Stimulated activated CD8-positive, alpha-beta memory T cell treated with anti-CD3 and anti-CD28 coated beads, Interleukin-4, amount 100 ng/mL, for 48 hours (primary cell): Measurements from ENCODE around the gene GFY.
"Not testable (repeated sequence)": the region's sequence is repeated elsewhere in the genome, so short reads cannot be mapped to it uniquely, and the experiment has no call there.

Experiments used
- DNase-seq: peaks from one replicate; pipeline ENCODE4 v3.0.0-alpha.2; 2020

The GFY gene

DNA sequence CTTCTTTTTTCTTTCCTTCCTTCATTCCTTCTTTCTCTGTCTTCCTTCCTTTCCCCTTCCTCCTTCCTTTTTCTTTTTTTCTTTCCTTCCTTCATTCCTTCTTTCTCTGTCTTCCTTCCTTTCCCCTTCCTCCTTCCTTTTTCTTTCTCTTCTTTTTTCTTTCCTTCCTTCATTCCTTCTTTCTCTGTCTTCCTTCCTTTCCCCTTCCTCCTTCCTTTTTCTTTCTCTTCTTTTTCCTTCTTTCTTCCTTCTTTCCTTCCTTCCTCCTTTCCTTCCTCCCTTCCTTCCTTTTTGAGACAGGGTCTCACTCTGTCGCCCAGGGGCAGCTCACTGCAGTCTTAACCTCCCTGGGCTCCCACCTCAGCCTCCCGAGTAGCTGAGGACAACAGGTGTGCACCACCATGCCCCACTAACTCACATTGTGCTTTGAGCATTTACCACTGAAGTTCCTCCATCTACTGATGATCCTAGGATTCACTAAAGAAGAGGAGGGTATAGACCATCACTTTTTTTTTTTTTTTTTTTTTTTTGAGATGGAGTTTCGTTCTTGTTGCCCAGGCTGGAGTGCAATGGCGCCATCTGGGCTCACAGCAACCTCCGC lies 19.0 kb downstream of the GFY start:
- not testable (repeated sequence) for DNase-seq

DNA sequence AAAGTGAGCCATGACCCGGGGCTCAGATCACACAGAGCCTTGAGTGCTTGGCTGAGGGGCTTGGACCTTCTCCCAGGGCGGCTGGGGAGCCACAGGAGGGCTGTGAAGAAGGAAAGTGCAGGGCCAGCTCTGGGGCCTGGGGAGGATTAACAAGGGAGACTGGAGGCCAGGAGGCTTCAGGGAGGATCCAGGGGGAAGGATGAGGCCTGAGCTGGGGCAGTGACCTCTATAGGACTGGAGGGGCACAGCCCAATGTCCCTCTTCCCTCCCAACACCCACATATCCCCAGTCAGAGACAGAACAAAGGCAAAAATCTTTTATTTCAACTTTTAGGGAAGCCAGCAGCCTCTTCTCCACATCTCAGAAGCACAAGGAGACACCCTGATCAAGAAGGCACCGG lies 20.8 kb downstream of the GFY start:
- DNase-seq, result no peak

DNA sequence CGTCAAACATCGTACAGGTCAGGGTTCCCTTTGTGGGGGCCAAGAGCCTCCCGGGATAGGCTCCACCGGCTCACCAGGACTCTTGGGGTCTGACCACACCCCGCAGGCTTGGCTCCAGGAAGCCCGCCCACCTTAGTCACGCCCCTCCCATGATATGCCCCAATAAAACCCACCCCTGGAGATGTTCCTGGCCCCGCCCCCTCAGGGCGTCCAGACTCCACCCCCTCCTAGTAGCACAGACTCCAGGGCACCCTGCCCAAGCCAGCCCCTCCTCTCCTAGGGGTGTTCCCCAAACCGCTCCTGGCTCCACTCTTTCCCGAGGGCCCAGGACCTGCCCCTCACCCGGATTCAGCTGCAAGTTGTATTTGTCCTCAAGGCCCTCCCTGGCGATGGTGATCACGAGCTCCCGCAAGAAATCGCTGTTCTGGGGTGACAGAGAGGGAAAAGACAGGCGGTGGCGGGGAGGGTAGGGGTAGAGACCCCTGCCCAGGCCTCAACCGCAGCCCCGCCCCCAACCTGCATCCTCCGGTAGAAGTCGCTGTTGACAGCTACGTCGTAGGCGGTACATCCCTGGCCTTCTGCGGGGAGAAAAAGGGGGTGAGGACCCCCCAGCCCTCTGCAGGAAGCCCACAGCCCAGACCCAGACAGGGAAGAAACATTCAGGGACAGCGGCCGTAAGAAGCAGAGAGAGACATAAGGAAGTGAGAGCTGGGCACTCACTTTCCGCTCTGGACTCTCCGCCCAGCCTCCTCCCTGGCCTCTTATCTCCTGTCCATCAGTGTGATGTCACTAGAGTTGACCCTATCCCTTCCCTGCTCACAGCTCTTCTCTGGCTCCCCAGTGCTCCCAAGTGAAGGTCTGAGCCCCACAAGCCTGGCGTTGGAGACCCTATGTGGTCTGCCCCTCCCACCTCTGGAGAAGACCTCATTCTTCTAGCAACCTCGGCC lies 22.6 kb downstream of the GFY start:
- DNase-seq, result peak; percentile 75

DNA sequence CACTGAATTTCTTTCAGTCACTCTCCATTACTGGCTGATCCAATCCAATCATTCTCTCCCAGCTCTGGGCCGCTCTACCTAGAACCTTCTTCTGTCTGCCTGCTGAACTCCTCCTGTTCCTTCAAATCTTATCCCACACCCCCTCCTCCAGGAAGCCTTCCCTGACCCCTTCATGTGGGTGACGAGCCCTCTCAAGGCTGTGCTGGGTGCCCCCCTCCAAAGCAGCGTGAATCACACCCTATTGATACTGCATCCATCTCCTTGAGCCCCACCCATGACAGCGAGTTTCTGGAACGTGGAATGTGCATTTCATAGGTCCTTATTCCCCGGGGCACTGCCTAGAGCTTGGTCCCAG lies 23.2 kb downstream of the GFY start:
- DNase-seq, result no peak

DNA sequence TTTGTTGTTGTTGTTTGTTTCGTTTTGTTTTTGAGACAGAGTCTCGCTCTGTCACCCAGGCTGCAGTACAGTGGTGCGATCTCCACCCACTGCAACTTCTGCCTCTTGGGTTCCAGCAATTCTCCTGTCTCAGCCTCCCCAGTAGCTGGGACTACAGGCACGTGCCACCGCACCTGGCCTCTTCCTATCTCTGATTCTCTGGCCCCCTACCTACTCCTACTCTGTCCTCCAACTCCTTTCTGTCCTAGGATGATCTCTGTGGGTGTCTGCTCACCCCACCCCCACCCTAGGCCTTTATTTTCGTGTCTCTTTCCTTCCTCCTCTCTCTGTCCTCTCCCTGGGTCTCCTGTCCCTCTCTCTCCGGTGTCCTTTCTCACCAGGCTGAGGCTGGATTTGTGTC lies 25.2 kb downstream of the GFY start:
- DNase-seq, result no peak

DNA sequence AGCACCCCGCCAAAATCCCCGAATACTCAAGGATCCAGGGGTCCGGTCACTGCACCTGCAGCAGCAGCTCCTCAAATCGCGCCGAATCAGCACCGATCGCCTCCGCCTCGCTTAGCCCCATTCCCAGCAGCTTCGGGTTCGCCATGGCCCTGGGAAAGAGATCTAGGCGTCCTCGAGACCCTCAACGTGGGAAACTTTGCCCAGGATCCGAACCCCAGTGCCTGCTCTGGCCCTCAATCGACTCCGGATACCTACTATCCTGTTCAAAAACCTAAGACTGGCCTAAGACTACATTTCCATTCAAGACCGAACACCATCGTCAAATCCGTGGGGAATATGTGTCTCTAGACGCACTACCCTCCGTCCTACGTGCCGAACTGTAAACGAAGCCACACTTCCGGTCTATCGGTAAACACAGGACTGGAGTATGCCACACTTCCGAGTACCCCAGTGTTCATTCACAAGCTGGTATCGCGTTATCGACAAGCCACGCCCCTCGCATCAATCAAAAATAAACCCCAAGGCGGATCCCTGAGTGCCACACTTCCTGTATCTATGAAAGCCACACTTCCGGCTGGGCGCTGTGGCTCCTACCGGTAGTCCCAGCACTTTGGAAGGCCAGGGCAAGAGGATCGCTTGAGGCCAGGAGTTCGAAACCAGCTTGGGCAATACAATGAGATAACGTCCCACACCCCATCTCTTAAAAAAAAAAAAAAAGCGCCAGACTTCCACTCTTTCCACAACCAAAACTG lies 26.4 kb downstream of the GFY start, which contains the start of gene PIH1D1:
Gene PIH1D1 (minus strand): TSS at position 385 of the 752 bp plus-strand sequence. CDS start 240 bp downstream, at position 145.
- peak; percentile 95 for DNase-seq

DNA sequence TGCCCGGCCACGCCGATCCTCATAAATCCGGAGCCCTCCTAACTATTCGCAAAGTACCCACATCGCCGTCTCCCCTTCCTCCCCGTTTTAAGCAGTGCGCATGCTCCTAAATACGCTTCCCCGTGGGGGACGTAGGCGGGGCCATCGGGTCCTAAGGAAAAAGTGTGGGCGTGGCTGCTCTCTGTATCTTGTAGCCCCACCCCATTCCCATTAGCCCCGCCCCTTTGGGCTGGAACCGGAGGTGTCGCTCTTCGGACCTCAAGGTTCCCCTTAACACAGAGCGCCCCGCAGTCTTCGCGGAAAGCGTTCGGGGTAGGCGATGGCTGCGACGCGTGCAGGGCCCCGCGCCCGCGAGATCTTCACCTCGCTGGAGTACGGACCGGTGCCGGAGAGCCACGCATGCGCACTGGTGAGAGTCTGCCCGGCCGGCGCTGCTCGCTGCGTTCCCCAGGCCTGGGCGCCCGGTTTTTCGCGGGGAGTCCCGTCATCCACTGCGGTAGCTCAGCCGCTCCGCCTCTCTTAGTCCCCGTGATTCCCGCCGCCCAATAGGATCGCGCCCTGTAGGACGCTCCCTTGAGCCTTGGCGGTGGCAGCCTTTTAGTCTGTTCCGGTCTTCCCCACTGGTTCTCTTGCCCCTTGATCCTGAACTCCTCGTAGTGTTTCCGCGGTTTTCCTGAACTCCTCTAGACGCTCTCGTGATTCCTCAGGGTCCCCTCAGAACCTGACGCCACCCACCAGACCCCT lies 28.0 kb downstream of the GFY start, which contains the start of gene ALDH16A1:
Gene ALDH16A1 (plus strand): TSS at position 213 of the 744 bp plus-strand sequence. CDS start 107 bp downstream, at position 320.
- peak; percentile 98 for DNase-seq

DNA sequence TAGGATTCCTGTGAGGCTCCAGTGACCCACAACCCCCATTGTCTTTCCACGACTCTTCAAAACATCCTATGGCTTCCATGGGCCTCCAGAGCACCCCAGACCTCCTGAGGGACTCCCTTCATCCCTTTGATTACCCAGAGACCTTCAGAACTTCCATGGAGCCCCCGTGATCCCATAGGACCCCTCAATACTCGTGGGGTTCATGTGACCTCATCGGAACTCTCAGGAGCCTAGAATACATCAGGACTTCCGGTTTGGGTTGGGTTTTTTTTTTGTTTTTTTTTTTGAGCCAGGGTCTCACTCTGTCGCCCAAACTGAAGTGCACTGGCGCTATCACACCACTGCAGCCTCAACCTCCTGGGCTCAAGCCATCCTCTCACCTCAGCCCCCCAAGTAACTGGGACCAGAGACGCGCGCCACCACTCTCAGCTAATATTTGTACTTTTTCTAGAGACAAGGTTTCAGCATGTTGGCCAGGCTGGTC lies 28.6 kb downstream of the GFY start:
- no peak for DNase-seq

DNA sequence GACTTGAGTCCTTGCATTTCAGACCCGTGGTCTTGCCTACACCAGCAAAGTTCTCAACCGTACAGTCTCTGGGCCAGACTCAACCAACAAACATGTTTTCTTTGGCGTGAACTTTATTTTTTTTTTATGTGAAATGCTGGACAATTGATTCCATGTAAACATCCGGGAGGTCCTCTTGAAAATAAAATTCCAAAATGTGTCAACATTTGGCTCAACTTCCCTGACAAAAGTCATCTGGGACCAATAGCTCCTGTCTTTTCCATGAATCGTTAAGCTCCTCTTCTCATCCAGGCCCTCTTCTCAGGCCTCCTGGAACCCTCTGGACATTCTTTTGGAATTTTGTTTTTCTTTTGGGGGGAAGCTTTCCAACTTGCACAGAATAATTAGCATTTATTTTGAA lies 30.6 kb downstream of the GFY start:
- DNase-seq, result no peak

DNA sequence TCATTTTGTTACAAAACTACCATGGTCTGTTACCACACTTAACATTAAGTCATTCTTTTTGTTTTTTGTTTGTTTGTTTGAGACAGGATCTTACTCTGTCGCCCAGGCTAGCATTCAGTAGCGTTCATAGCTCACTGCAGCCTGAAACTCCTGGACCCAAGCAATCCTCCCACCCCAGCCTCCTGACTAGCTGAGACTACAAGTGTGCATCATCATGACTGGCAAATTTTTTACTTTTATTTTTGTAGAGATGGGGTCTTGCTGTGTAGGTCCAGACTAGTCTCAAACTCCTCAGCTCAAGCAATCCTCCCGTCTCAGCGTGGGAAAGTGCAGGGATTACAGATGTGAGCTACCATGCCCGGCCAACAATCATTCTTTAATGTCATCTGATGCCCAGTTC lies 31.1 kb downstream of the GFY start:
- no peak for DNase-seq

DNA sequence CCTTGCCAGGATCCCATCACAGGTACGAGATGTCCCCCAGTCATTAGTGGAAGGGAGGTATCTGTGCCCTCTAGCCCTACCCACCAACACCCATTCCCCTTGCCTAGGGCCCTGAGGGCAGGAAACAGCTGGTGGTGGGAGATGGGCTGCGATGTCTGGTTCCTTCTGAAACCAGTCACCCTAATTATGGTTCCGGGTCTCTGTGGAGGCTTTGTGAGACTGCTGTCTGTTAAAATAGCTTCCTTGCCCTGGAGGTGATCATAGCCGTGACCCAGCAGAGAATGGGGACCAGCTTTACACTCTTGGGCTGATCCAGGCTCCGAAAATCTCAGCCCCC lies 33.3 kb downstream of the GFY start:
- no peak for DNase-seq

DNA sequence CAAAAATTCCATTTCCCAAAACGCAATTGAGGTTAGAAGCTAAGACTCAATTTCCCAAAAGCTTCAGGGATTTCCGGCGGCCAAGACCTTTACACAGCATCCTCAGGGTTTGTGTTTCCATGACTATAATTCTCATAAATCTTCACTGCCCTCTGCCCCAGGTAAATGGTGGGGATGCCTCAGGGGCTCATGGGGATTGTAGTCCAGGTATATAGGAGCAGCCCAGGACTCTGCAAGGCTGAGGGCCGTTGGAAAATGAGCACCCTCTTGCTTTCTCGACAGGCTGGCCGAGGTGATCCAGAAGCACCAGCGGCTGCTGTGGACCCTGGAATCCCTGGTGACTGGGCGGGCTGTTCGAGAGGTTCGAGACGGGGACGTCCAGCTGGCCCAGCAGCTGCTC lies 34.2 kb downstream of the GFY start:
- no peak for DNase-seq

DNA sequence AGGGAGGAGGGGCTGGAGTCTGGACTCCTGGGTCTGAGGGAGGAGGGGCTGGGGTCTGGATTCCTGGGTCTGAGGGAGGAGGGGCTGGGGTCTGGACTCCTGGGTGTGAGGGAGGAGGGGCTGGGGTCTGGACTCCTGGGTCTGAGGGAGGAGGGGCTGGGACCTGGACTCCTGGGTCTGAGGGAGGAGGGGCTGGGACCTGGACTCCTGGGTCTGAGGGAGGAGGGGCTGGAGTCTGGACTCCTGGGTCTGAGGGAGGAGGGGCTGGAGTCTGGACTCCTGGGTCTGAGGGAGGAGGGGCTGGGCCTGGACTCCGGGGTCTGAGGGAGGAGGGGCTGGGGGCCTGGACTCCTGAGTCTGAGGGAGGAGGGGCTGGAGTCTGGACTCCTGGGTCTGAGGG lies 35.9 kb downstream of the GFY start:
- DNase-seq, result not testable (repeated sequence)

DNA sequence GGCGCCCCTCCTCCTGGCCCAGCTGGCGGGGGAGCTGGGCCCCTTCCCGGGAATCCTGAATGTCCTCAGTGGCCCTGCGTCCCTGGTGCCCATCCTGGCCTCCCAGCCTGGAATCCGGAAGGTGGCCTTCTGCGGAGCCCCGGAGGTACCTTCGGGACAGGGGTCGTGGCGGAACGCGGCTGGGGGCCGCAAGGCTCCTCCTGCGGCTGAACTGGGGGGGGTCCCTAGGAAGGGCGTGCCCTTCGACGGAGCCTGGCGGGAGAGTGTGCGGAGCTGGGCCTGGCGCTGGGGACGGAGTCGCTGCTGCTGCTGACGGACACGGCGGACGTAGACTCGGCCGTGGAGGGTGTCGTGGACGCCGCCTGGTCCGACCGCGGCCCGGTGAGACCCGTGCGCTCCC lies 36.5 kb downstream of the GFY start:
- DNase-seq, result no peak

DNA sequence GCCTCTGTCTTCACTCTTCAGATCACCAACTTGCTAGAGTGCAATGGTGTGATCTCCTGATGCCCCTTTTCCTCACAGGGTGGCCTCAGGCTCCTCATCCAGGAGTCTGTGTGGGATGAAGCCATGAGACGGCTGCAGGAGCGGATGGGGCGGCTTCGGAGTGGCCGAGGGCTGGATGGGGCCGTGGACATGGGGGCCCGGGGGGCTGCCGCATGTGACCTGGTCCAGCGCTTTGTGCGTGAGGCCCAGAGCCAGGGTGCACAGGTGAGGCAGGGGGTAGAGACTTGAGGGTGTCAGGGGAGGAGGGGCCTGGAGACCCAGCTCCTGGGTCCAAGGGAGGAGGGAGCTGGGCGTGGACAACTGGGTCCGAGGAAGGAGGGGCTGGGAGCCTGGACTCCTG lies 37.3 kb downstream of the GFY start:
- no peak for DNase-seq

DNA sequence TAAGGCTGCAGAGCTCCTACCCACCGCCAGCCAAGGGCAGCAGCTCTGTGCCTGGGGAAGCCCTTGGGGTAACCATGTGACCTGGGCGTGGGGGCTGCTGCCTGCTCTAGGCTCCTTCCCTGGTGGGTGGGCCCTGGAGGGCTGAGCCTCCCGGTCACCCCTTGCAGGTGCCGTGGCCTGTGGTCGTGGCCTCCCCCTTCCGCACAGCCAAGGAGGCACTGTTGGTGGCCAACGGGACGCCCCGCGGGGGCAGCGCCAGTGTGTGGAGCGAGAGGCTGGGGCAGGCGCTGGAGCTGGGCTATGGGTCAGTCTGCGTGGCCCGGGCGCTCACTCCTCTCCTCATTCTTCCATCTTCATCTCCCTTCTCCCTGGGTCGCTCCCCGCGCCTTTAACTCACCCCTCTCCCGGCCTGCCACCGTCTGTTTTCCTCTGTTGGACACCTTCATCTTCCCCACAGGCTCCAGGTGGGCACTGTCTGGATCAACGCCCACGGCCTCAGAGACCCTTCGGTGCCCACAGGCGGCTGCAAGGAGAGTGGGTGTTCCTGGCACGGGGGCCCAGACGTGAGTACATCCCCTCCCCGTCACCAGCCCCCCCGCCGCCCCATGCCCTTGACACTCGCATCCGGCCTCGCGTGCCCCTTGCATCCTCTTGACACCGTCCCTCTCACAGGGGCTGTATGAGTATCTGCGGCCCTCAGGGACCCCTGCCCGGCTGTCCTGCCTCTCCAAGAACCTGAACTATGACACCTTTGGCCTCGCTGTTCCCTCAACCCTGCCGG lies 39.0 kb downstream of the GFY start:
- DNase-seq, result no peak

DNA sequence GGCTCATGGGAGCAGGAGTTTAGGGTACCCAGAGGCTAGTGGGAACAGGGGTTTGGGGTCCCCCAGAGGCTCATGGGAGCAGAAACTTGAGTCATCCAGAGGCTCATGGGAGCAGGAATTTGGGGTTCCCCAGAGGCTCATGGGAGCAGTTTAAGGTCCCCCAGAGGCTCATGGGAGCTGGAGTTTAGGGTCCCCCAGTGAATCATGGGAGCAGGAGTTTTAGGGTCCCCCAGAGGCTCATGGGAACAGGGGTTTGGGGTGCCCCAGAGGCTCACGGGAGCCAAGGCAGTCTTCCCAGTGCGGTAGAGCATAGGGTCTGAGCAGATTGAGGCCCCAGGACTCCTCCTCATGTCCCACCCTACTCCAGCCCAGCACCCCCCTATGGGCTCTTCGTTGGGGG lies 40.2 kb downstream of the GFY start:
- no peak for DNase-seq

DNA sequence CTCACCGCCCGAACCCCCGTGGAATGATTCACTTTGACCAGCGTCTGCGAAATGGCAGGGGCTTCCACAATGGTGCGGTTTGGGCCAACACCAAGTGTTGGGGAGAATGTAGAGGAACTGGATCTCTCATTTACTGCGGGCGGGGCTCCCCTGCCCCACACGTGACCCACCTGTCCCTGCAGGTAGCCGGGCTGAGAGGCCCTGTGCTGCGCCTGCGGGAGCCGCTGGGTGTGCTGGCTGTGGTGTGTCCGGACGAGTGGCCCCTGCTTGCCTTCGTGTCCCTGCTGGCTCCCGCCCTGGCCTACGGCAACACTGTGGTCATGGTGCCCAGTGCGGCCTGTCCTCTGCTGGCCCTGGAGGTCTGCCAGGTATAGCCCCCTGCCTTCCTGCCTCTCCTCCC lies 43.0 kb downstream of the GFY start:
- no peak for DNase-seq

DNA sequence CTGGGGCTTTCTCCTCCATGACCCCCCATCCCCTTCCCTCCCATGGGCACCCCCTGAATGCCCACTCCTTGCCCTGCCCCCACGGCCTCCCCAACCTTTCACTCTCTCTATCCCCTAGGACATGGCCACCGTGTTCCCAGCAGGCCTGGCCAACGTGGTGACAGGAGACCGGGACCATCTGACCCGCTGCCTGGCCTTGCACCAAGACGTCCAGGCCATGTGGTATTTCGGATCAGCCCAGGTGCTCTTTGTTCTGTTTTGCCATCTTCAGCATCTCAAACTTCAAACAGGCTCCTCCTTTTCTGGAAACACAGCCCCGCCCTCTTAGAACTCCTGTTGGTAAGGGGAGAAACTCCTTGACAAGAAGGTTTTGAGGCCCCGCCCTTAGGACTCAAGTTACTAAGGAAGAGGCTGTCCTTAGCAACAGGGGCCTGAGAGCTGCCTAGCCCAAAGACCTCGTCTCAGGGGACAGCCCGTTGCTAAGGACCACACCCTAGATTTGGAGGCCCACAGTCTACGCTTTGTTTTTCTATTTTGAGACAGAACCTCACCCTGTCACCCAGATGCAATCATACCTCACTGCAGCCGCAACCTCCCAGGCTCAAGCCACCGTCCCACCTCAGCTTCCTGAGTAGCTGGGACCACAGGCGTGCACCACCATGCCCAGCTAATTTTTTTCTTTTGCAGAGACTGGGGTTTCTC lies 43.7 kb downstream of the GFY start:
- peak; percentile 85 for DNase-seq

DNA sequence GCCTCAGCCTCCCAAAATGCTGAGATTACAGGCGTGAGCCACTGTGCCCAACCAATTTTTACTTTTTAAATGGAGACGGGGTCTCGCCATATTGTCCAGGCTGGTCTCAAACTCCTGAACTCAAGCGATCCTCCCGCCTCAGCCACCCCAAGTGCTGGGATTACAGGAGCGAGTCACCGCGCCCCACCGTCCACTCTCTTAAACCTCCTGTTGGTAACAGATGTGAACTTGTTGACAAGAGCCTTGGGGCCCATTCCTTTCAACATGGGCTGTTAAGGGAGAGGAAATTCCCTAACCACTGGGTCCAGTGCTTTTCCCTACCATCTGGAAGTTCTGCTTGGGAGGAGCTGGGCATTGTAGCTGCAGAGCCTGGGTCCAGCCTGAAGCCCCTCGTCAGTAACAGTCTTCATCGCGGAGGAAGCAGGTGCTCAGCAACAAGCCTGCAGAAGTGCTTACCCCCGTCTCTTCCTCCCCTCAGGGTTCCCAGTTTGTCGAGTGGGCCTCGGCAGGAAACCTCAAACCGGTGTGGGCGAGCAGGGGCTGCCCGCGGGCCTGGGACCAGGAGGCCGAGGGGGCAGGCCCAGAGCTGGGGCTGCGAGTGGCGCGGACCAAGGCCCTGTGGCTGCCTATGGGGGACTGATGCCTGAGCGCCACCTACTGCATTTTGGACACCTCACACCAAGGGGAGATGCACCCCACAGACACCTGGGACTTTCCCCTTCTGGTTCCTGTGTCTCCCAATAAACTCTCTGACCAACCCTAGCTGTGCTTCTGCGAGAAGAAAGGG lies 44.8 kb downstream of the GFY start:
- DNase-seq, result peak; percentile 88

DNA sequence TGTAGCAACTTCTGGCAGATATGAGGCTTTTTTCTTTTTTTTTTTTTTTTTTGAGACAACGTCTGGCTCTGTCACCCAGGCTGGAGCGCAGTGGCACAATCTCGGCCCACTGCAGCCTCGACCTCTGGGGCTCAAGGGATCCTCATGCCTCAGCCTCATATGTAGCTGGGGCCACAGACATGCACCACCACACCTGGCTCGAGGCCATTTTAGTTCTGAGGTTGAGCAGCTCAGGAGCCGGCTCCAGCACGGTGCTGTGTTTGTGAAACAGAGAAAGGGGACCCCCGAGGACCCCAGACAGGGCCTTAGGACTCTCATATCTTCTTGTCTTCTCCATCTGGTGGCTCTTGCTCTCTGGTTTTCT lies 45.4 kb downstream of the GFY start:
- no peak for DNase-seq
